Type B pancreatic cell (in vitro differentiated cells): ENCODE results near the gene ARHGEF33. TPM values are rescaled to one million over a fixed set of nuclear protein-coding genes. Genes with fewer than 3 reads are reported as not detected.

ENCODE experiments used
- DNase-seq: peaks from one replicate; pipeline ENCODE4 v3.0.0; 2021; ENCODE audit warnings: mixed read lengths; ENCODE audit not compliant: unreplicated experiment; ENCODE audit errors: extremely low spot score
- H3K27ac Mint-ChIP-seq: 2 replicates; pipeline ENCODE4 v1.8.0; 2021; ENCODE audit warnings: mild to moderate bottlenecking, mixed read lengths
- H3K27me3 Mint-ChIP-seq: 2 replicates; pipeline ENCODE4 v1.8.0; 2021; ENCODE audit warnings: mixed read lengths
- H3K36me3 Mint-ChIP-seq: 2 replicates; pipeline ENCODE4 v1.8.0; 2021; ENCODE audit warnings: mixed read lengths
- H3K4me1 Mint-ChIP-seq: one replicate; pipeline ENCODE4 v1.8.0; 2021; ENCODE audit warnings: mixed read lengths; ENCODE audit not compliant: unreplicated experiment
- H3K4me3 Mint-ChIP-seq: 2 replicates; pipeline ENCODE4 v1.8.0; 2021; ENCODE audit warnings: mild to moderate bottlenecking, mixed read lengths
- H3K9me3 Mint-ChIP-seq: 2 replicates; pipeline ENCODE4 v1.8.0; 2021; ENCODE audit warnings: mixed read lengths
- CTCF ChIP-seq: fragments of 200-600 bp; sonication (generic); conservative IDR thresholded peaks from 2 replicates; pipeline ENCODE4 v1.5.0; 2021; ENCODE audit warnings: antibody characterized with exemption, mild to moderate bottlenecking
- total RNA-seq: library from RNA; stranded (reverse); gene quantifications from 2 replicates; pipeline ENCODE4 v1.2.1, GENCODE V29; 2021; ENCODE audit warnings: low replicate concordance

Gene ARHGEF33
- total RNA-seq, 1 donor from 2014 or later: 1.0 TPM

- no peak overlapping the region for H3K4me3 Mint-ChIP-seq
- TF ChIP-seq CTCF: no peak
- no peak for DNase-seq
- peaks cover 52% of the 10 kb centered on the region for H3K36me3 Mint-ChIP-seq
- H3K27ac Mint-ChIP-seq: no peak overlapping the region
- no peaks in the 10 kb centered on the region for H3K4me1 Mint-ChIP-seq
- no peaks in the 10 kb centered on the region for H3K27me3 Mint-ChIP-seq
- no peaks in the 10 kb centered on the region for H3K9me3 Mint-ChIP-seq
These were observed 118.3 kb downstream of the ARHGEF33 start for GRCh38 chr2:39007875-39008504.

GRCh38 chr2:39008665-39009064 is 119.0 kb downstream of the ARHGEF33 start:
- H3K36me3 Mint-ChIP-seq: peaks cover 53% of the 10 kb centered on the region
- H3K9me3 Mint-ChIP-seq: no peaks in the 10 kb centered on the region
- no peaks in the 10 kb centered on the region for H3K4me1 Mint-ChIP-seq
- H3K4me3 Mint-ChIP-seq: no peak overlapping the region
- no peak for DNase-seq
- no peak overlapping the region for H3K27ac Mint-ChIP-seq
- no peak for TF ChIP-seq CTCF
- H3K27me3 Mint-ChIP-seq: no peaks in the 10 kb centered on the region

GRCh38 chr2:39013871-39014270 is 124.2 kb downstream of the ARHGEF33 start:
- Mint-ChIP-seq H3K27me3 (no peaks in the 10 kb centered on the region), H3K4me1 (no peaks in the 10 kb centered on the region), H3K36me3 (peaks cover 23% of the 10 kb centered on the region), H3K9me3 (no peaks in the 10 kb centered on the region), H3K27ac (no peak overlapping the region), H3K4me3 (no peak overlapping the region)
- TF ChIP-seq CTCF: no peak
- no peak for DNase-seq

GRCh38 chr2:39015424-39015823 is 125.7 kb downstream of the ARHGEF33 start:
- Mint-ChIP-seq H3K27me3 (no peaks in the 10 kb centered on the region), H3K4me3 (no peak overlapping the region), H3K36me3 (peaks cover 16% of the 10 kb centered on the region), H3K4me1 (no peaks in the 10 kb centered on the region), H3K27ac (no peak overlapping the region), H3K9me3 (no peaks in the 10 kb centered on the region)
- no peak for TF ChIP-seq CTCF
- DNase-seq: no peak

- H3K9me3 Mint-ChIP-seq: no peaks in the 10 kb centered on the region
- H3K36me3 Mint-ChIP-seq: peaks cover 6% of the 10 kb centered on the region
- no peak for TF ChIP-seq CTCF
- no peaks in the 10 kb centered on the region for H3K27me3 Mint-ChIP-seq
- no peak overlapping the region for H3K27ac Mint-ChIP-seq
- H3K4me3 Mint-ChIP-seq: no peak overlapping the region
- DNase-seq: no peak
- H3K4me1 Mint-ChIP-seq: no peaks in the 10 kb centered on the region
These were observed 127.7 kb downstream of the ARHGEF33 start for GRCh38 chr2:39017334-39017733.

GRCh38 chr2:39018638-39019037 is 129.0 kb downstream of the ARHGEF33 start:
- Mint-ChIP-seq H3K27me3 (no peaks in the 10 kb centered on the region), H3K4me3 (no peak overlapping the region), H3K4me1 (no peaks in the 10 kb centered on the region), H3K9me3 (no peaks in the 10 kb centered on the region), H3K27ac (no peak overlapping the region), H3K36me3 (peaks cover 4% of the 10 kb centered on the region)
- DNase-seq: no peak
- no peak for TF ChIP-seq CTCF
